AG09319 (cell line): ENCODE data around the gene RIOX2.

Experiments
- DNase-seq: peaks from one replicate; pipeline ENCODE4 v3.0.0-alpha.2; 2010; ENCODE audit warnings: low read depth; ENCODE audit errors: extremely low read depth
- CTCF ChIP-seq: IDR thresholded peaks from 2 replicates; pipeline ENCODE4 v1.5.1; 2011; ENCODE audit warnings: low read depth, mild to moderate bottlenecking, inconsistent platforms, low read length, moderate library complexity

Gene RIOX2

GRCh38 chr3:97960551-97960950 lies 11.7 kb downstream of the RIOX2 start:
- no peak for DNase-seq
- no peak for TF ChIP-seq CTCF

- no peak for DNase-seq
- no peak for TF ChIP-seq CTCF
These were observed 12.4 kb downstream of the RIOX2 start for GRCh38 chr3:97959872-97960271.

- no peak for TF ChIP-seq CTCF
- no peak for DNase-seq
These were observed 13.4 kb downstream of the RIOX2 start for GRCh38 chr3:97958796-97959195.

GRCh38 chr3:97958396-97958795 lies 13.8 kb downstream of the RIOX2 start:
- no peak for TF ChIP-seq CTCF
- DNase-seq, result no peak

- no peak for DNase-seq
- no peak for TF ChIP-seq CTCF
These were observed 14.5 kb downstream of the RIOX2 start for GRCh38 chr3:97957617-97958311.

GRCh38 chr3:97956051-97956450 lies 16.2 kb downstream of the RIOX2 start:
- TF ChIP-seq CTCF, result no peak
- no peak for DNase-seq

- DNase-seq, result no peak
- TF ChIP-seq CTCF, result no peak
These were observed 17.9 kb downstream of the RIOX2 start for GRCh38 chr3:97954228-97954827.
